ENCODE data around the gene STAT3.

DNA sequence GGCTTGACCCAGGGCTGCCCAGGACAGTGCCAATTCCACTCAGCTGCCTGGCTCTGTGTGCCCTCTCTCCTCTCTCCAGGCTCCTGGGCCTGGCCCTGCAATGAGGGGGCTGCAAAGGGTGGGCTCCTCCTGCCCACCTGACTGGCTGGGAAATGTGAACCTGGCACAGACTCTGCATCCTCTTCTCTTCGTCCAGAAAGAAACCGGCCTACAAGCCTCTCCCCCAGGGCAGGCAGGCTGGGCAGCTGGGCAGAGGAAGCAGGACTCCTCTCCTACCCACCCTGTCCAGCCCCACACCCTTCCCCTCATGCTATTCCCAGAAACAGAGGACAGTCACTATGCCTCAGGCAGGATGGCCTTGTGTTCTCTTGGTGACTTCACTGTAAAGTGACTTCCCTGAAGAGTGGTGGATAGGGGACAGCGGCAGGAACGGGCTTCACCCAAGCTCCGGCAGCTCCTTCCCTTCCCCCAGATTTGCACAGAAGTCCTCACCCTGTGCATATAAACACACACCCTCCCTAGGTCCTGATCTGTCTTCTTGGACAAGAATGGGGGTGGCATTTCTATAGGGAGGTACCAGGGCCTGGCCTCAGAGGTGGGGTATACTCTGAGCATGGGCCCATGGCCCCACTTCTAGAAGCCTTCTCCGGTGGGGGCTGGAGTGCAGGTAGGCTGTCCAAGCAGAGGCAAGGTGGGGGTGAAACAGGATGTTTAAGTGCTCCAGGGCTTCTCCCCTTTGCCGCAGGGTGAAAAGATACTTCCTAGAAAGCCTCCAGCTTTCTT is 104.8 kb downstream of the STAT3 start:
- TF ChIP-seq, protein P1, sequence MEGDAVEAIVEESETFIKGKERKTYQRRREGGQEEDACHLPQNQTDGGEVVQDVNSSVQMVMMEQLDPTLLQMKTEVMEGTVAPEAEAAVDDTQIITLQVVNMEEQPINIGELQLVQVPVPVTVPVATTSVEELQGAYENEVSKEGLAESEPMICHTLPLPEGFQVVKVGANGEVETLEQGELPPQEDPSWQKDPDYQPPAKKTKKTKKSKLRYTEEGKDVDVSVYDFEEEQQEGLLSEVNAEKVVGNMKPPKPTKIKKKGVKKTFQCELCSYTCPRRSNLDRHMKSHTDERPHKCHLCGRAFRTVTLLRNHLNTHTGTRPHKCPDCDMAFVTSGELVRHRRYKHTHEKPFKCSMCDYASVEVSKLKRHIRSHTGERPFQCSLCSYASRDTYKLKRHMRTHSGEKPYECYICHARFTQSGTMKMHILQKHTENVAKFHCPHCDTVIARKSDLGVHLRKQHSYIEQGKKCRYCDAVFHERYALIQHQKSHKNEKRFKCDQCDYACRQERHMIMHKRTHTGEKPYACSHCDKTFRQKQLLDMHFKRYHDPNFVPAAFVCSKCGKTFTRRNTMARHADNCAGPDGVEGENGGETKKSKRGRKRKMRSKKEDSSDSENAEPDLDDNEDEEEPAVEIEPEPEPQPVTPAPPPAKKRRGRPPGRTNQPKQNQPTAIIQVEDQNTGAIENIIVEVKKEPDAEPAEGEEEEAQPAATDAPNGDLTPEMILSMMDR (IDR thresholded peaks at IDR 0.05): no peak
- TF ChIP-seq ZFX (IDR thresholded peaks at IDR 0.05; ENCODE audit: borderline replicate concordance): no peak

Data from 22Rv1 (cell line).